ENCODE data around the gene GLRB. TPM values are rescaled to one million over a fixed set of nuclear protein-coding genes. Genes with fewer than 3 reads are reported as not detected.
"Not testable (repeated sequence)": the region's sequence is repeated elsewhere in the genome, so short reads cannot be mapped to it uniquely, and the experiment has no call there.

GLRB gene
- total RNA-seq, 2 donors from 2014 or later, result not detected

DNA sequence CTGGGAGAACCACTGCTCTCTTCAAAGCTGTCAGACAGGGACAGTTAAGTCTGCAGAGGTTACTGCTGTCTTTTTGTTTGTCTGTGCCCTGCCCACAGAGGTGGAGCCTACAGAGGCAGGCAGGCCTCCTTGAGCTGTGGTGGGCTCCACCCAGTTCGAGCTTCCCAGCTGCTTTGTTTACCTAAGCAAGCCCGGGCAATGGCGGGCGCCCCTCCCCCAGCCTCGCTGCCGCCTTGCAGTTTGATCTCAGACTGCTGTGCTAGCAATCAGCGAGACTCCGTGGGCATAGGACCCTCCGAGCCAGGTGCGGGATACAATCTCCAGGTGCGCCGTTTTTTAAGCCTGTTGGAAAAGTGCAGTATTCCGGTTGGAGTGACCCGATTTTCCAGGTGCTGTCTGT is 104.3 kb downstream of the GLRB start:
- not testable (repeated sequence) for H3K27me3 Mint-ChIP-seq; H3K4me1 Mint-ChIP-seq; H3K4me3 Mint-ChIP-seq; H3K36me3 Mint-ChIP-seq (ENCODE audit: low read depth); H3K27ac Mint-ChIP-seq; ATAC-seq (replicated peaks); H3K9me3 Mint-ChIP-seq

DNA sequence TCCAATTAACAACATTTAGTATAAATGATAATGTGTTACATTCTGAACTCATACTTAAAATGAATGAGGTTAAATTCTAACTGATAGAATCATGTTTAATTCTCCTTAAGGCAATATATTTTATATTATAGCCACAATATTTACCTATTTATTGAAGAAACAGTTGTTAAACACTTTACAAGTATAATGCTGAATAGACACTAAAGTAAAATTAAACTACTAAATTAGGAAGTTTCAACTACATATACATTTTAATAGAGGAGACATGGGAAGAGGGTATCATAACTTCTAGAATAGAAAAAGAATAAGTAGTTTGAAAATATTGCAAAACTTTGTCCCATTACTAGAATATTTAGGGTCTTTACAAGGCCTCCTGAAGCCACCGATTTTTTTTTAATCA is 108.3 kb downstream of the GLRB start:
- Mint-ChIP-seq H3K4me3 (no peak overlapping the region), H3K27ac (no peak overlapping the region), H3K36me3 (ENCODE audit: low read depth) (no peaks in the 10 kb centered on the region), H3K9me3 (peaks cover 3% of the 10 kb centered on the region), H3K27me3 (no peaks in the 10 kb centered on the region), H3K4me1 (no peaks in the 10 kb centered on the region)
- ATAC-seq (replicated peaks), result no peak

DNA sequence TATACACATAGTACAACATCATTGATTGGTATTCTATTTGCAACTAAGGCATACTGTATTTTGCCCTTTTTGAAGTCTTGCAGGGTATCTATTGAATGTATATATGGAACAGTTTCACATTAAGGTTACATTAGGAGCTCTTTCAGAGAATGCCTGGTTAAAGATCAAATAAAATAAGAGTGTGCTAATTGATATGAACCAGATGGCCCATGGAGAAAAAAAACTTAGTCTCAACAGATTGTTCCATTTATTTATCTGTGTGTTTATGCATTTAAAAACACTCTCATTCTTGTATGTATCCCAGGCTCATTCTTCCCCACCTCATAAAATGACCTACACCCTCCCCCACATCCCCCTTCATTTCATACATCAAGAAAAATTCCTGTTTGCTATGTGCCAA is 109.4 kb downstream of the GLRB start:
- Mint-ChIP-seq H3K9me3 (peaks cover 3% of the 10 kb centered on the region), H3K4me1 (no peaks in the 10 kb centered on the region), H3K4me3 (no peak overlapping the region), H3K27me3 (no peaks in the 10 kb centered on the region), H3K36me3 (ENCODE audit: low read depth) (no peaks in the 10 kb centered on the region), H3K27ac (no peak overlapping the region)
- no peak for ATAC-seq (replicated peaks)

DNA sequence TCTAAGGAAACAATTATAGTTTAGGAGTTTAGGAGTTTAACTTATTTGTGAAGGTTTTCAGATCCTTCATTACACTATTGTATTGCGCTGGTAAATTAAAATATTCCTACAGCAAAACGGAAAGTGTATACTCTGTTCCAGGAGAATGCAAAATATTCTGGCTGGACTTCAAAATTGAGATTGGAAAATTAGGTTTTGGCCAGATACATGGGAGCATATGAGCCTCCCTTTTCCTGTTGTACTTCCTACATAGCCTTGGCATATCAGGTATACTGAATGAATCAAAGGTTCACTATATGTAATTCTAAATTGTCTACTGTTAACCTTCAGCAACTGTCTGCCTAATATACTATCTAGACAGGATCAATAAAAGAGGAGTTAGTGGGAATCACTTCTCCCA is 119.4 kb downstream of the GLRB start:
- H3K27me3 Mint-ChIP-seq, result no peaks in the 10 kb centered on the region
- H3K36me3 Mint-ChIP-seq (ENCODE audit: low read depth), result no peaks in the 10 kb centered on the region
- H3K9me3 Mint-ChIP-seq, result peaks cover 4% of the 10 kb centered on the region
- H3K4me1 Mint-ChIP-seq, result no peaks in the 10 kb centered on the region
- H3K27ac Mint-ChIP-seq, result no peak overlapping the region
- H3K4me3 Mint-ChIP-seq, result no peak overlapping the region
- ATAC-seq (replicated peaks), result no peak

DNA sequence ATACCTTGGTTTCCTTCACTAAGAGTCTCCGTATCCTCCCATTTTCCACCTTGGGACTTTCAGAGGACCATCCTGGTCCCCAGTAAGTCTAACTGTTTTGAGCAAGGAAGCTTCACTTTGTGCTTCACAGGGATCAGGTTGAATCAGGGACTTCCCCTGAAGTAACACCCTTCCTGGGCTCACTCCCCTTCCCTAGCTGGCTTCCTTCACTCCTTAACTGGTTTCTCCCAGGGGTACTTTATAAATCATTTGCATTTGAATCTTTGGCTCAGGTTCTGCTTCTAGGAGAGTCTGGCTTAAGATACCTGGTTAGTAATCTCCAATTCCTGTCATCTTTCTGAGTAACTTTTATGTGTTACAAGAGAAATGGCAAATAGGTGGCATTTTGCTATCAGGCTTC is 120.1 kb downstream of the GLRB start:
- peaks cover 4% of the 10 kb centered on the region for H3K9me3 Mint-ChIP-seq
- no peak overlapping the region for H3K27ac Mint-ChIP-seq
- H3K4me1 Mint-ChIP-seq, result no peaks in the 10 kb centered on the region
- ATAC-seq (replicated peaks), result no peak
- no peaks in the 10 kb centered on the region for H3K36me3 Mint-ChIP-seq (ENCODE audit: low read depth)
- no peak overlapping the region for H3K4me3 Mint-ChIP-seq
- H3K27me3 Mint-ChIP-seq, result no peaks in the 10 kb centered on the region

DNA sequence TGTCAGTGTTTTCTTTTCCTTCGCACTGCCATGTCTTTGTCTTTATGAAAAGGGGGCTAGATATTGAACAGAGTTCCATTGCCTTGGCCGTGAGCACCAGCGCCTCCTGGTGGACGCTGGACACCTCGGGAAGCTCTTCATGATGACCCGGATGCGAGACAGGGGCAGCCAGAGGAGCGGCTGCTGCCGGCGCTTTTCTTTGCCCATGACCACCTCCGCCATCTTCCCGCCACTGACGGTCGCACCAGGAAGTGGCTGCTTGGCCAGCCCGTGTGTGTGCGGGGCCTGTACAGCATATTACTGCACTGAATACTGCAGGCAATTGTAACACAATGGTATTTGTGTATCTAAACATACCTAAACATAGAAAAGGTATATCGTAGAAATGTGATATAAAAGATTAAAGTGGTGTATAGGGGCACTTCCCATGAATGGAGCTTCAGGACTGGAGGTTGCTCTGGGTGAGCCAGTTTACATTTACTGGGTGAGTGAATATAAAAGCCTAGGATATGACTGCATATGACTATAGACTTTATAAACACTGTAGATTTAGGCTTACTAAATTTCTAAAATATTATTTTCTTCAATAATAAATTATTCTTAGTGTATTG is 128.8 kb downstream of the GLRB start:
- Mint-ChIP-seq H3K36me3 (ENCODE audit: low read depth) (no peaks in the 10 kb centered on the region), H3K4me3 (no peak overlapping the region), H3K27ac (no peak overlapping the region), H3K27me3 (no peaks in the 10 kb centered on the region), H3K4me1 (no peaks in the 10 kb centered on the region), H3K9me3 (no peaks in the 10 kb centered on the region)
- ATAC-seq (replicated peaks), result no peak

DNA sequence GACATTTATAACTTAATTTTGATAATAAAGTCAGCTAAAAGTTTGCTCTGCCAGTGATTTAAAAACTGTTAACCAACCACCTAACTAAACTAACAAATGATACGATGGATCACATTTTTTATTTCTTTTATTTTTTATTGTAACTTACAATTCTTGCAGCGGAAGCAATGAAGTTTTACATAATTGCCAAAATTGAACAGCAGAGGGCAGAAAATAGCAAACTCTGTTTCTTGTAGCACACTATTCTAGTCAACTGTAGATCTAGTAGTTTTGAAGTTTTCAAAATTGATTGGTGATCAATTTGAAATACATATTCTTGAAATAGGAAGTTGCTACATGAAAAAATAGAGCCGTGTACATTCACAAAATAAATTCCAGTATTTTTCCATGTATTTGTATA is 141.8 kb downstream of the GLRB start:
- H3K27me3 Mint-ChIP-seq, result peaks cover 19% of the 10 kb centered on the region
- no peak for ATAC-seq (replicated peaks)
- no peaks in the 10 kb centered on the region for H3K9me3 Mint-ChIP-seq
- H3K4me1 Mint-ChIP-seq, result no peaks in the 10 kb centered on the region
- no peak overlapping the region for H3K4me3 Mint-ChIP-seq
- no peak overlapping the region for H3K27ac Mint-ChIP-seq
- no peaks in the 10 kb centered on the region for H3K36me3 Mint-ChIP-seq (ENCODE audit: low read depth)

DNA sequence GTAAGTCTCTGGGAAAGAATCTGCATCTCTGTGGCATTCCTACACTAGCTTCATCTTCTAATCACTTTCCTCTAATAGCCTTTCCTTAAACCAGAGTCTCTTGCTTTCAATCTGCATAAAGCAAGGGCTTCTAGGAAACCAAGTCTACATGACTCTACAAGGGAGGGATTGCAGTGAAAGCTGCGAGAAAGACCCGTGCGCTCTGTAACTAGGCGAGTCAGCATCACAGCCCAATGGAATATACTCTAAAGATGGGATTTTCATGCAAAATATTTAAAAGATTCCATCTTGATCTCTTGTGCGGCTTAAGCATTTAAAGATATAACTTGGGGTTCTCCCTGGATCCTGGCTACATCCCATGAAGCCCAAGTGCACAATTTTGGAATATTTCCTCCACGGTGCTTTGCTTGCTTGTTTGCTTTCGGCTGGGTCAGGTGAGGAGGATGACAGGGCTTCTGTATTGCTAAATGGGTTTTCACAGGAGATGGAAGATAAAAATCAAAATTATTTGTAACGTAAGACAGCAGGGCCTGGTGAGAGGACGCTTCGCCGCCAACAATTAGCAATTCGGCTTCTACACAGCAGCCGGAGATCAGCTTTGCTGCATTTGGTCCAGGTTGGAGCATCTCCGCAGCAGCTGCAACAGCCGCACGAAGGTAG is 143.9 kb downstream of the GLRB start:
- H3K9me3 Mint-ChIP-seq, result no peaks in the 10 kb centered on the region
- H3K4me1 Mint-ChIP-seq, result no peaks in the 10 kb centered on the region
- H3K36me3 Mint-ChIP-seq (ENCODE audit: low read depth), result no peaks in the 10 kb centered on the region
- H3K27ac Mint-ChIP-seq, result no peak overlapping the region
- no peak overlapping the region for H3K4me3 Mint-ChIP-seq
- peaks cover 25% of the 10 kb centered on the region for H3K27me3 Mint-ChIP-seq
- no peak for ATAC-seq (replicated peaks)

DNA sequence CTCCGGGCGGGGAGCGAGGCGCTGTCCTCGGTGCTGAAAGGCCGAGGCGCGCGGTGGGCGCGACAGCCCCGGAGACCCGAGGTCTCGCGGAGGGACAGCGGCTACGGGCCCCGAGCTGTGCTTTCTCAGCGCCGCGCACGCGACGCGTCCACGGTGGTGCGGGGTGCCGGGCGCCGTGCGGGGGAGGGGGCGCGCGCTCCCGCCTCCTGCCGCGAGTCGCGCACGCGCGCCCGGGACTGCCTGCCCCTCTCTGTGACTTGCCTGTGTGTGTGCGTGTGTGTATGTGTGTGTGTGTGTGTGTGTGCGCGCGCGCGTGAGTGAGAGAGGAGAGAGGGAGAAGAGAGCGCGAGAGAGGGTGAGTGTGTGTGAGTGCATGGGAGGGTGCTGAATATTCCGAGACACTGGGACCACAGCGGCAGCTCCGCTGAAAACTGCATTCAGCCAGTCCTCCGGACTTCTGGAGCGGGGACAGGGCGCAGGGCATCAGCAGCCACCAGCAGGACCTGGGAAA is 144.5 kb downstream of the GLRB start, which contains the start of gene GRIA2:
TSS of gene GRIA2 (plus strand) at position 358 of the 511 bp plus-strand sequence. CDS start 315 bp downstream, outside the sequence.
- no peak for ATAC-seq (replicated peaks)
- Mint-ChIP-seq H3K4me3 (no peak within 1 kb of the TSS), H3K27ac (no peak within 1 kb of the TSS), H3K27me3 (peaks cover 25% of the 10 kb centered on the region), H3K9me3 (no peaks in the 10 kb centered on the region), H3K36me3 (ENCODE audit: low read depth) (no peaks in the 10 kb centered on the region), H3K4me1 (no peaks in the 10 kb centered on the region)

DNA sequence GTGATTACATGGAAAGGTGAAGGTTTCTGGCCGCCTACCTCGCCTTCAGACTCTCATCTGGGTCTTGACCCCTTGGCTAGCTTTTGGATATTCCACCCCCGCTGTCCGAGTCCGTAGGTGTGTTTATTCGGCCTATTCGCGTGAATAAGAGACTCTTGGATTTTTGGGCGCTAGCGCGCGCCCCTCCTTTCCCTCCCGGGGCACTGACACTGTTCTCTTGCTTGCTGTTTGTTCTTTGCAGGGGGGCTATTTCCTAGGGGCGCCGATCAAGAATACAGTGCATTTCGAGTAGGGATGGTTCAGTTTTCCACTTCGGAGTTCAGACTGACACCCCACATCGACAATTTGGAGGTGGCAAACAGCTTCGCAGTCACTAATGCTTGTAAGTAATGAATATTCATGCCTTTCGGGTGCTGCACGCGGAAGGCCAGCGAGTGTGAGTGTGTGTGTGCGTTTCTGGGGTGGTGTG is 145.5 kb downstream of the GLRB start:
- ATAC-seq (replicated peaks), result no peak
- H3K27me3 Mint-ChIP-seq, result peaks cover 25% of the 10 kb centered on the region
- H3K9me3 Mint-ChIP-seq, result no peaks in the 10 kb centered on the region
- H3K4me3 Mint-ChIP-seq, result no peak overlapping the region
- no peak overlapping the region for H3K27ac Mint-ChIP-seq
- H3K4me1 Mint-ChIP-seq, result no peaks in the 10 kb centered on the region
- no peaks in the 10 kb centered on the region for H3K36me3 Mint-ChIP-seq (ENCODE audit: low read depth)

Other genes with a start within 250 kb of the GLRB start
- gene PDGFC, start 104.4 kb upstream of the GLRB start, total RNA-seq, result not detected
- not detected for gene GRIA2, start 144.6 kb downstream of the GLRB start, total RNA-seq